Stimulated activated naive CD8-positive, alpha-beta T cell treated with anti-CD3 and anti-CD28 coated beads, Interleukin-15, Interleukin-2, amounts not matched to agents 100 ng/mL and 50 ng/mL, for 24 hours (primary cell): Measurements from ENCODE around the gene MYRIP.
"Not testable (repeated sequence)": the region's sequence is repeated elsewhere in the genome, so short reads cannot be mapped to it uniquely, and the experiment has no call there.

Experiments used
- H3K27ac Mint-ChIP-seq: one replicate; pipeline ENCODE4 v1.8.0; 2021; ENCODE audit warnings: mild to moderate bottlenecking, mixed read lengths
- H3K27me3 Mint-ChIP-seq: one replicate; pipeline ENCODE4 v1.8.0; 2021; ENCODE audit warnings: mixed read lengths
- H3K36me3 Mint-ChIP-seq: one replicate; pipeline ENCODE4 v1.8.0; 2021; ENCODE audit warnings: low read depth, mixed read lengths
- H3K4me1 Mint-ChIP-seq: one replicate; pipeline ENCODE4 v1.8.0; 2021; ENCODE audit warnings: low read depth, mixed read lengths
- H3K4me3 Mint-ChIP-seq: one replicate; pipeline ENCODE4 v1.8.0; 2021; ENCODE audit warnings: mild to moderate bottlenecking, mixed read lengths
- H3K9me3 Mint-ChIP-seq: one replicate; pipeline ENCODE4 v1.8.0; 2021; ENCODE audit warnings: mixed read lengths

The MYRIP gene

DNA sequence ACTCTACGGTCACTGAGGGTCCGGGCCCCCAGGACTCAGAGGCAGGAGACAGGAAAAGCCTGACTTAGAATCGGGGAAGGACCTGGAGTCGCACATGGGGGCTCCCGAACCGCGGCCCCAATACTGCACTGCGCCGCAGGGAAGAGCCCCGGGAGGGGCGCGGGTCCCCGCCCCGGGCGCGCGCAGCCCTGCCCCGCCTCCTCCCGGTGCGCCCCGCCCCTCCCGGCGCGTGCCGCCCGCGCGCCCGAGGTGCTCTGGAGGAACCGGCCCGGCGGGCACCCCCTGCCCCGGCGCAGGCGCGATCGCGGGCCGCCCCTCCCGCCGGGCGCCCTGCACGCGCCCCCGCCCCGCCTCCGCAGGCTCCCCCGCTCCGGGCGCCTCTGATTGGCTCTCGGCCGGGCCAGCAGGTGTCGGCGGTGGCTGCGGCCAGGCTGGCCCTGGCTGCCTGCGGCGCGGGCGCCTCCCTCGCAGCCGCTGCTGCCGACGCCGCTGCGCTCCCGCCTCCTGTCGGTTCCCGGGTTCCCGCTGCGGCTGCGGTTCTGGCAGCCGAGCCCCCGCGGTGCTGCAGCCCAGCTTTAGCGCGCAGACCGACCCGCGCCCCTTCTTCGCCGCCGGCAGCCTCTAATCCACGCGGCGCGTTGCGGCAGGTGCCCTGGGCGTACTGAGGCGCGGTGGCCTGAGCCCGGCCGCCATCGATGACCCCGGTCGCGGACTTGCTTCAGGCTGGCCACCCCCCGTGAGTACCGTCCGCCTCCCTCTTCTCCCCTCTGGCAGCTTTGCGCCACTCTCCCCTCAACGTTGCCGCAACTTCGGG, at the start of gene MYRIP:
Gene MYRIP (plus strand): TSS at position 429 of the 814 bp plus-strand sequence. CDS start 91,208 bp downstream, outside the sequence.
- Mint-ChIP-seq H3K9me3 (no peaks in the 10 kb centered on the region), H3K4me1 (peaks cover 21% of the 10 kb centered on the region), H3K27ac (peak within 1 kb of the TSS; percentile 37), H3K36me3 (no peaks in the 10 kb centered on the region), H3K27me3 (peaks cover 75% of the 10 kb centered on the region), H3K4me3 (peak within 1 kb of the TSS; percentile 62)

GRCh38 chr3:39760325-39760724, 49.1 kb upstream of the MYRIP start:
- H3K27ac Mint-ChIP-seq: no peak overlapping the region
- H3K27me3 Mint-ChIP-seq: peaks cover 6% of the 10 kb centered on the region

DNA sequence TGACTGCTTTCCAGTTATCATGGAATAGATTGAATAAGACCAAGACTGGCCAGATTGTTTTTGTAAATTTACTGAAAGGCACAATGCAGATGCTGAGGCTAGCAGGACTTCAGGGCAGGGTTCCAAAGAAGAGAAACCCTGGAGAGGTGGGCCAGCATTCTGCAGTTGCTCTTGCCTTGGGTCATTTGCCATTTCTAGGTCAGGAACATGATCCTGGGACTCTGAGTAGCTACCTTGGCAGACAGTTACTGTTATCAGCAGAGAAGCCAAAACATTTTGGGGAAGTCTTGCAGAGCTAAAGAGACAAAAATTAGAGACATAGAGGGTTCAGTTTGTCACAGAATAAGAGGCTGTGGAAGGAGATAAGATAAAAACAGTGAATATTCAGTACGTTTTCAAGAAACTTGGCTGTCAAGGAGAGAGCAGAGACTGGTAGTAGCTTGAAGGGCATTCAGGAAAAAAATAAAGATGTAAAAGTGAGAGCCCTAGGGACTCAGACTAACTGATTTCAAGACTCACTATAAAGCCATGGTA, 46.8 kb upstream of the MYRIP start:
- peaks cover 10% of the 10 kb centered on the region for H3K27me3 Mint-ChIP-seq
- no peak overlapping the region for H3K4me3 Mint-ChIP-seq
- no peak overlapping the region for H3K27ac Mint-ChIP-seq
- no peaks in the 10 kb centered on the region for H3K9me3 Mint-ChIP-seq
- H3K4me1 Mint-ChIP-seq: no peaks in the 10 kb centered on the region
- no peaks in the 10 kb centered on the region for H3K36me3 Mint-ChIP-seq

More at GRCh38 chr3:39760325-39760724, 49.1 kb upstream of the MYRIP start:
- Mint-ChIP-seq H3K4me1 (no peaks in the 10 kb centered on the region), H3K9me3 (no peaks in the 10 kb centered on the region), H3K4me3 (no peak overlapping the region), H3K36me3 (no peaks in the 10 kb centered on the region)

DNA sequence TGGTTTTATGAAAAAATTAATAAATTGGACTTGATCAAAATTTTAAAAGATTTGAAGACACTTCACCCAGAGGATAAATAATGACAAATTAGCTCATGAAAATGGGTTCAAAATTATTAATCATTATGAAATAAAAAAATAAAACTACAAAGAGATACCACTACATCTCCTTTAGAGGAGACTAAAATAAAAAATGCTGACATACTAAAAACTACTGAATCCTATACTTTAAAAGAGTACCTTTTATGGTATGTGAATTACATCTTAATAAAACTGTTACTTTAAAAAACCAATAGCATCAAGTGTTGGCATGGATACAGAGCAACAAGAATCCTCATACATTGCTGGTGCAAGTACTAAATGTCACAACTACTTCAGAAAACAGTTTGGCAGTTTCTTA, 46.0 kb upstream of the MYRIP start:
- no peaks in the 10 kb centered on the region for H3K4me1 Mint-ChIP-seq
- H3K4me3 Mint-ChIP-seq: no peak overlapping the region
- peaks cover 10% of the 10 kb centered on the region for H3K27me3 Mint-ChIP-seq
- H3K36me3 Mint-ChIP-seq: no peaks in the 10 kb centered on the region
- H3K27ac Mint-ChIP-seq: no peak overlapping the region
- no peaks in the 10 kb centered on the region for H3K9me3 Mint-ChIP-seq

GRCh38 chr3:39765575-39765974, 43.8 kb upstream of the MYRIP start:
- Mint-ChIP-seq H3K4me1 (no peaks in the 10 kb centered on the region), H3K27me3 (peaks cover 11% of the 10 kb centered on the region), H3K27ac (no peak overlapping the region), H3K9me3 (no peaks in the 10 kb centered on the region), H3K4me3 (no peak overlapping the region), H3K36me3 (no peaks in the 10 kb centered on the region)

GRCh38 chr3:39766433-39766832, 43.0 kb upstream of the MYRIP start:
- H3K4me1 Mint-ChIP-seq: no peaks in the 10 kb centered on the region
- no peak overlapping the region for H3K27ac Mint-ChIP-seq
- H3K4me3 Mint-ChIP-seq: no peak overlapping the region

GRCh38 chr3:39766909-39767308, 42.5 kb upstream of the MYRIP start:
- H3K4me3 Mint-ChIP-seq, H3K4me1 Mint-ChIP-seq, H3K27me3 Mint-ChIP-seq, H3K9me3 Mint-ChIP-seq, H3K36me3 Mint-ChIP-seq, H3K27ac Mint-ChIP-seq: not testable (repeated sequence)

More at GRCh38 chr3:39766433-39766832, 43.0 kb upstream of the MYRIP start:
- Mint-ChIP-seq H3K9me3 (no peaks in the 10 kb centered on the region), H3K36me3 (no peaks in the 10 kb centered on the region), H3K27me3 (peaks cover 9% of the 10 kb centered on the region)

- not testable (repeated sequence) for H3K27ac Mint-ChIP-seq, H3K4me1 Mint-ChIP-seq, H3K4me3 Mint-ChIP-seq, H3K36me3 Mint-ChIP-seq, H3K9me3 Mint-ChIP-seq
- H3K27me3 Mint-ChIP-seq: peaks cover 12% of the 10 kb centered on the region
Observed at GRCh38 chr3:39778168-39778567, 31.2 kb upstream of the MYRIP start.

DNA sequence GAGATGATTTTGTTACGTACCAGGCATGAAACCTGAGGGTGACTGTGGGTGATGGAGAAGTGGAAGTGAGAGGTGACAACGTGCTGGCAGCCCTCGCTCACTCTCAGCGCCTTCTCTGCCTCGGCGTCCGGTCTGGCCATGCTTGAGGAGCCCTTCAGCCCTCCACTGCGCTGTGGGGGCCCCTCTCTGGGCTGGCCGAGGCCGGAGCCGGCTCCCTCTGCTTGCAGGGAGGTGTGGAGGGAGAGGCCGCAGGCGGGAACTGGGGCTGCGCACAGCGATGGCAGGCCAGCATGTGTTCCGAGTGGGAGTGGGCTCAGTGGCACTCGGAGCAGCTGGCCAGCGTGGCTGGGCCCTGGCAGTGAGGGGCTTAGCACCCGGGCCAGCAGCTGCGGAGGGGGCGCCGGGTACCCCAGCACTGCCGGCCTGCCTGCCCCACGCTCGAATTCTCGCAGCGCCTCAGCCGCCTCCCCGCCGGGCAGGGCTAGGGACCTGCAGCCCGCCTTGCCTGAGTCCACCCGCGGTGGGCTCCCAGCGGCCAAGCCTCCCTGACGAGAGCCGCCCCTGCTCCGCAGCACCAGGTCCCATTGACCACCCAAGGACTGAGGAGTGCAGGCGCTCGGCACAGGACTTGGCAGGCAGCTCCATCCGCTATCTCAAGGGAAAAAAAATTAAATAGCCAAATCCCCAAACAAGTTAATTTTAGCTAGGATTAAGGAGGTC, 29.7 kb upstream of the MYRIP start:
- Mint-ChIP-seq H3K4me1 (no peaks in the 10 kb centered on the region), H3K9me3 (peaks cover 9% of the 10 kb centered on the region), H3K27ac (no peak overlapping the region), H3K36me3 (no peaks in the 10 kb centered on the region), H3K27me3 (peaks cover 15% of the 10 kb centered on the region), H3K4me3 (no peak overlapping the region)

GRCh38 chr3:39780352-39780751, 29.1 kb upstream of the MYRIP start:
- H3K36me3 Mint-ChIP-seq: no peaks in the 10 kb centered on the region
- no peaks in the 10 kb centered on the region for H3K4me1 Mint-ChIP-seq

GRCh38 chr3:39781025-39781424, 28.4 kb upstream of the MYRIP start:
- H3K27ac Mint-ChIP-seq: no peak overlapping the region
- H3K4me3 Mint-ChIP-seq: no peak overlapping the region
- H3K4me1 Mint-ChIP-seq: no peaks in the 10 kb centered on the region
- peaks cover 9% of the 10 kb centered on the region for H3K9me3 Mint-ChIP-seq
- peaks cover 15% of the 10 kb centered on the region for H3K27me3 Mint-ChIP-seq
- H3K36me3 Mint-ChIP-seq: no peaks in the 10 kb centered on the region

More at GRCh38 chr3:39780352-39780751, 29.1 kb upstream of the MYRIP start:
- Mint-ChIP-seq H3K27ac (no peak overlapping the region), H3K9me3 (peaks cover 9% of the 10 kb centered on the region), H3K4me3 (no peak overlapping the region), H3K27me3 (peaks cover 15% of the 10 kb centered on the region)

DNA sequence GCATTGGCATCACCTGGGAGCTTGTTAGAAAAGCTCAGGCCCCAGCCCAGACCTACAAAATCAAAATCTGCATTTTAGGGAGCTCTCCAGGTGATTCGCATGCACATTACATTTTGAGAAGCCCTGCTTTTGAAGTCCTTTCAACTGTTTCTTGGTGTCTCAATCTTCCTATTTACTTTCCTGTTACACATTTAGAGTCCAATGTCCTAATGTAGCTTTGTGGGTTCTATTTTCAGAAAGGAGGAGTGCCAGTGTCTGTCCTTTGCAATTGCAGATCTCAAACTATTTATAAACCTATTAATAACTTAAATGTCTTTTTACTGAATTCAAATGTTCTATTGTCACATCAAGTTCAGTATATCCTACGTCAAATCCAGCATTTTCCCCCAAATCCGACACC, 27.8 kb upstream of the MYRIP start:
- Mint-ChIP-seq H3K4me1 (no peaks in the 10 kb centered on the region), H3K27me3 (peaks cover 15% of the 10 kb centered on the region), H3K36me3 (no peaks in the 10 kb centered on the region), H3K27ac (no peak overlapping the region), H3K9me3 (peaks cover 9% of the 10 kb centered on the region), H3K4me3 (no peak overlapping the region)

GRCh38 chr3:39783680-39784079, 25.7 kb upstream of the MYRIP start:
- Mint-ChIP-seq H3K27ac (no peak overlapping the region), H3K4me3 (no peak overlapping the region), H3K36me3 (no peaks in the 10 kb centered on the region), H3K4me1 (no peaks in the 10 kb centered on the region), H3K9me3 (no peaks in the 10 kb centered on the region), H3K27me3 (peaks cover 15% of the 10 kb centered on the region)

DNA sequence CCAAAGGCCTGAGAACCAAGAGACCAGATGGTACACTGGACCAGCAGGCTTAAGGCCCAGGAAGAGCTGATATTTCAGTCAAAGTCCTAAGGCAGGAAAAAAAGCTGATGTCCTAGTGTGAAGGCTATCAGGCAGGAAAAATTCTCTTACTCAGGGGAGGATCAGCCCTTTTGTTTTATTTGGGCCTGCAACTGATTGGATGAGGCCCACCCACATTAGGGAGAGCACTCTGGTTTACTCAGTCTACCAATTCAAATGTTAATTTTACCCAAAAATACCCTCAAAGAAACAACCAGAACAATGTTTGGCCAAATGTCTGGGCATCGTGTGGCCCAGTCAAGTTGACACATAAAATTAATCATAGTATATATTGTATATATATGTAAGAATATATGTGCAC, 24.5 kb upstream of the MYRIP start:
- Mint-ChIP-seq H3K27ac (no peak overlapping the region), H3K9me3 (no peaks in the 10 kb centered on the region), H3K4me1 (no peaks in the 10 kb centered on the region), H3K4me3 (no peak overlapping the region), H3K36me3 (no peaks in the 10 kb centered on the region), H3K27me3 (peaks cover 15% of the 10 kb centered on the region)

GRCh38 chr3:39788128-39788883, 21.1 kb upstream of the MYRIP start:
- Mint-ChIP-seq H3K9me3 (no peaks in the 10 kb centered on the region), H3K27me3 (peaks cover 3% of the 10 kb centered on the region), H3K36me3 (no peaks in the 10 kb centered on the region), H3K4me1 (no peaks in the 10 kb centered on the region), H3K4me3 (no peak overlapping the region), H3K27ac (no peak overlapping the region)
